ENCODE results near the gene HAPLN2.

DNA sequence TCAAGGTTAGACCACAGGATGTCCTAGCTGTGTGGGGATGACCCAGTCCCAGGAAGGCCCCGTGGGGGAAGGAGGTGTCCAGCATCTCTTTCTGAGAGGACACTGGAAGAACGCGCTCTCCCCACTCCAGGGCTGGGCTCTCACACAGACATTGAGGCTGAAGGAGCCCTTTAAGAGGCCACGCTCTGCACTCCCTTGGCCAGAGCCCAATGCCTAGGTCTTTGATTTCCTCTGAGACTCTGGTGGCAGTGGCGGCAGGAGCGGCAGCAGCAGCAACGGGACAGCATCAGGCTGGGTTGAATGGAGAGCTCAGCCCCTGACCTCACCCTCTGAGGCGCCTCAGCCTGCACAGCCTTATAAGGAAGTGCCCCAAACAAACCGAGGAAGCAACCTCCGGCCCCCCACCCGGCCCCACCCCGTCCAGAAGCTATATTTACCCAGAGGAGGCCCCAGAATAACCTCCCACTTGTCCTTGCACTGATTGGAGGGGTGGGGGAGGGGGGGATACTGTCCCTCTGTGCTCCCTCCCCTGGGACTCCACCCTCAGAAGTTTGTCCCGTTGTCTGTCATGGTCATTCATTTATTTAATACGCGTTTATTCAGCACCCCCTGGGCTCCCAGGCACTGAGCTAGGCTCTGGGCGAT, 45.7 kb downstream of the HAPLN2 start:
- TF ChIP-seq, protein P1, sequence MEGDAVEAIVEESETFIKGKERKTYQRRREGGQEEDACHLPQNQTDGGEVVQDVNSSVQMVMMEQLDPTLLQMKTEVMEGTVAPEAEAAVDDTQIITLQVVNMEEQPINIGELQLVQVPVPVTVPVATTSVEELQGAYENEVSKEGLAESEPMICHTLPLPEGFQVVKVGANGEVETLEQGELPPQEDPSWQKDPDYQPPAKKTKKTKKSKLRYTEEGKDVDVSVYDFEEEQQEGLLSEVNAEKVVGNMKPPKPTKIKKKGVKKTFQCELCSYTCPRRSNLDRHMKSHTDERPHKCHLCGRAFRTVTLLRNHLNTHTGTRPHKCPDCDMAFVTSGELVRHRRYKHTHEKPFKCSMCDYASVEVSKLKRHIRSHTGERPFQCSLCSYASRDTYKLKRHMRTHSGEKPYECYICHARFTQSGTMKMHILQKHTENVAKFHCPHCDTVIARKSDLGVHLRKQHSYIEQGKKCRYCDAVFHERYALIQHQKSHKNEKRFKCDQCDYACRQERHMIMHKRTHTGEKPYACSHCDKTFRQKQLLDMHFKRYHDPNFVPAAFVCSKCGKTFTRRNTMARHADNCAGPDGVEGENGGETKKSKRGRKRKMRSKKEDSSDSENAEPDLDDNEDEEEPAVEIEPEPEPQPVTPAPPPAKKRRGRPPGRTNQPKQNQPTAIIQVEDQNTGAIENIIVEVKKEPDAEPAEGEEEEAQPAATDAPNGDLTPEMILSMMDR (IDR thresholded peaks at IDR 0.05; ENCODE audit: control extremely low read depth in 1 of 3, insufficient read depth in 1 of 3, low read depth in 1 of 3, low read length in 3 of 3), result no peak
- TF ChIP-seq CHD2 (IDR thresholded peaks at IDR 0.05; ENCODE audit: low read length) (no peak), EP300 (IDR thresholded peaks at IDR 0.05; ENCODE audit: borderline replicate concordance in 1 of 2, low read depth in 2 of 2, low read length in 2 of 2) (no peak), ZNF274 (IDR thresholded peaks at IDR 0.05; ENCODE audit: borderline replicate concordance, extremely low read depth, low read length) (no peak), JUN (IDR thresholded peaks at IDR 0.05; ENCODE audit: low read depth, low read length) (no peak), RNF2 (IDR thresholded peaks at IDR 0.05; ENCODE audit: borderline replicate concordance, low read depth, low read length, missing control alignments, poor library complexity, severe bottlenecking) (no peak), SAP30 (IDR thresholded peaks at IDR 0.05; ENCODE audit: insufficient read depth, insufficient replicate concordance, low read length) (no peak), POLR2A (IDR thresholded peaks at IDR 0.05; ENCODE audit: control extremely low read depth in 1 of 2, low read depth in 2 of 2, low read length in 2 of 2) (peak in 1 of 2 experiments; percentile 64; a peak in 1 of 3 replicates), EZH2 (IDR thresholded peaks at IDR 0.05; ENCODE audit: low read depth, low read length, severe bottlenecking) (no peak), SRF (IDR thresholded peaks at IDR 0.05; ENCODE audit: low read depth, low read length) (peak; percentile 85), NANOG (IDR thresholded peaks at IDR 0.05; ENCODE audit: insufficient read depth, low read depth, low read length, poor library complexity, severe bottlenecking) (no peak), GTF2F1 (IDR thresholded peaks at IDR 0.05; ENCODE audit: borderline replicate concordance, low read depth, low read length) (no peak)

All from H1 (cell line).